Astrocyte (in vitro differentiated cells and primary cell): ENCODE results near the gene PLSCR1. TPM values are rescaled to one million over a fixed set of nuclear protein-coding genes. Genes with fewer than 3 reads are reported as not detected.
A peak's percentile ranks its signal among the peaks of the same experiment; 100 is the strongest.

Source experiments
- DNase-seq: peaks from one replicate; pipeline ENCODE4 v3.0.0-alpha.2; 2010; ENCODE audit warnings: low read depth
- FAIRE-seq: peaks from 2 replicates; lab custom pipeline; 2011; peaks lifted over from hg19 to GRCh38; lab: Jason Lieb, UNC
- H2AFZ ChIP-seq: 2 replicates; pipeline ENCODE4 v1.6.0; 2012; ENCODE audit warnings: low read depth, low read length, inconsistent platforms
- H3K27ac ChIP-seq: 2 replicates; pipeline ENCODE4 v1.5.1; 2011; ENCODE audit warnings: low read depth, low read length, inconsistent platforms
- H3K27me3 ChIP-seq: 2 replicates; pipeline ENCODE4 v1.6.0; 2011; ENCODE audit warnings: low read length, inconsistent platforms; ENCODE audit not compliant: insufficient read depth
- H3K36me3 ChIP-seq: 2 replicates; pipeline ENCODE4 v1.5.1; 2011; ENCODE audit warnings: low read length, inconsistent platforms; ENCODE audit not compliant: insufficient read depth
- H3K4me1 ChIP-seq: 2 replicates; pipeline ENCODE4 v1.5.1; 2011; ENCODE audit warnings: low read length, inconsistent platforms; ENCODE audit not compliant: insufficient read depth
- H3K4me2 ChIP-seq: 2 replicates; pipeline ENCODE4 v1.6.0; 2012; ENCODE audit warnings: low read length, inconsistent platforms
- H3K4me3 ChIP-seq: 2 replicates; pipeline ENCODE4 v1.5.1; 2011; ENCODE audit warnings: low read depth, mild to moderate bottlenecking, low read length, inconsistent platforms; ENCODE audit not compliant: insufficient read depth
- H3K79me2 ChIP-seq: 2 replicates; pipeline ENCODE4 v1.6.0; 2012; ENCODE audit warnings: mild to moderate bottlenecking, low read length, inconsistent platforms; ENCODE audit not compliant: insufficient read depth
- H3K9ac ChIP-seq: 2 replicates; pipeline ENCODE4 v1.6.0; 2012; ENCODE audit warnings: mild to moderate bottlenecking, low read length, inconsistent platforms
- H3K9me3 ChIP-seq: 2 replicates; pipeline ENCODE4 v1.5.1; 2012; ENCODE audit warnings: low read depth, mild to moderate bottlenecking, low read length, inconsistent platforms; ENCODE audit not compliant: insufficient read depth
- H4K20me1 ChIP-seq: 2 replicates; pipeline ENCODE4 v1.6.0; 2012; ENCODE audit warnings: low read length, inconsistent platforms; ENCODE audit not compliant: insufficient read depth
- H3K27ac Mint-ChIP-seq: one replicate; pipeline ENCODE4 v1.8.0; 2021; ENCODE audit warnings: mild to moderate bottlenecking, mixed read lengths; ENCODE audit not compliant: unreplicated experiment
- H3K27me3 Mint-ChIP-seq: one replicate; pipeline ENCODE4 v1.8.0; 2021; ENCODE audit warnings: low read depth, mixed read lengths; ENCODE audit not compliant: unreplicated experiment
- H3K36me3 Mint-ChIP-seq: one replicate; pipeline ENCODE4 v1.8.0; 2021; ENCODE audit warnings: low read depth, mixed read lengths; ENCODE audit not compliant: unreplicated experiment
- H3K4me1 Mint-ChIP-seq: one replicate; pipeline ENCODE4 v1.8.0; 2021; ENCODE audit warnings: low read depth, mixed read lengths; ENCODE audit not compliant: unreplicated experiment
- H3K4me3 Mint-ChIP-seq: one replicate; pipeline ENCODE4 v1.8.0; 2021; ENCODE audit warnings: mild to moderate bottlenecking, moderate library complexity, mixed read lengths; ENCODE audit not compliant: unreplicated experiment
- H3K9me3 Mint-ChIP-seq: one replicate; pipeline ENCODE4 v1.8.0; 2021; ENCODE audit warnings: mild to moderate bottlenecking, mixed read lengths; ENCODE audit not compliant: unreplicated experiment
- CTCF ChIP-seq: IDR thresholded peaks from 2 replicates; pipeline ENCODE4 v1.5.1; 2011; ENCODE audit warnings: low read depth, mild to moderate bottlenecking, inconsistent platforms, low read length, moderate library complexity; ENCODE audit not compliant: insufficient read depth
- EZH2 ChIP-seq: IDR thresholded peaks from 2 replicates; pipeline ENCODE4 v1.6.1; 2012; ENCODE audit warnings: mild to moderate bottlenecking, low read length, inconsistent platforms; ENCODE audit not compliant: insufficient read depth
- total RNA-seq: library from RNA; stranded (reverse); gene quantifications from 2 replicates; pipeline ENCODE4 v1.2.1, GENCODE V29; 2021

Gene PLSCR1
- total RNA-seq, 1 donor from 2014 or later, result 178 TPM

- Mint-ChIP-seq H3K27ac (peak overlapping the region; percentile 96), H3K9me3 (no peaks in the 10 kb centered on the region), H3K36me3 (peaks cover 7% of the 10 kb centered on the region), H3K4me1 (peaks cover 13% of the 10 kb centered on the region), H3K27me3 (no peaks in the 10 kb centered on the region), H3K4me3 (peak overlapping the region; percentile 94)
- H3K9ac ChIP-seq, result peak overlapping the region; percentile 94
- H2AFZ ChIP-seq, result peak overlapping the region; percentile 93
- no peaks in the 10 kb centered on the region for H3K27me3 ChIP-seq
- TF ChIP-seq CTCF (no peak), EZH2 (no peak)
- H3K4me1 ChIP-seq, result peaks cover 10% of the 10 kb centered on the region
- DNase-seq (no peak), FAIRE-seq (no peak)
- H3K4me3 ChIP-seq, result peak overlapping the region; percentile 88
- peak overlapping the region; percentile 88 for H3K27ac ChIP-seq
- peaks cover 23% of the 10 kb centered on the region for H3K79me2 ChIP-seq
- H3K4me2 ChIP-seq, result peak overlapping the region; percentile 90
- H3K36me3 ChIP-seq, result no peaks in the 10 kb centered on the region
- no peaks in the 10 kb centered on the region for H3K9me3 ChIP-seq
- H4K20me1 ChIP-seq, result peaks cover 3% of the 10 kb centered on the region
Measured at GRCh38 chr3:146544929-146545528, 622 bp upstream of the PLSCR1 start.

- Histone ChIP-seq H3K9me3 (no peaks in the 10 kb centered on the region), H3K27ac (peak overlapping the region; percentile 88), H3K27me3 (no peaks in the 10 kb centered on the region), H3K4me2 (peak overlapping the region; percentile 90), H4K20me1 (peaks cover 3% of the 10 kb centered on the region), H3K4me1 (peaks cover 10% of the 10 kb centered on the region), H3K79me2 (peaks cover 23% of the 10 kb centered on the region), H2AFZ (peak overlapping the region; percentile 93), H3K9ac (peak overlapping the region; percentile 94), H3K4me3 (peak overlapping the region; percentile 88), H3K36me3 (no peaks in the 10 kb centered on the region)
- peak overlapping the region; percentile 96 for H3K27ac Mint-ChIP-seq
- DNase-seq (peak; percentile 26), FAIRE-seq (no peak)
- H3K4me1 Mint-ChIP-seq, result peaks cover 15% of the 10 kb centered on the region
- no peaks in the 10 kb centered on the region for H3K27me3 Mint-ChIP-seq
- H3K36me3 Mint-ChIP-seq, result peaks cover 7% of the 10 kb centered on the region
- peak overlapping the region; percentile 94 for H3K4me3 Mint-ChIP-seq
- TF ChIP-seq EZH2, result no peak
- TF ChIP-seq CTCF, result no peak
- no peaks in the 10 kb centered on the region for H3K9me3 Mint-ChIP-seq
Measured at GRCh38 chr3:146543461-146544001, 876 bp downstream of the PLSCR1 start.

GRCh38 chr3:146542978-146543377, 1.4 kb downstream of the PLSCR1 start:
- Histone ChIP-seq H3K4me2 (peak overlapping the region; percentile 90), H3K4me3 (peak overlapping the region; percentile 88), H3K27me3 (no peaks in the 10 kb centered on the region), H3K27ac (no peak overlapping the region), H2AFZ (no peak overlapping the region), H3K79me2 (peaks cover 23% of the 10 kb centered on the region), H3K9ac (peak overlapping the region; percentile 94), H4K20me1 (peaks cover 3% of the 10 kb centered on the region), H3K36me3 (no peaks in the 10 kb centered on the region), H3K9me3 (no peaks in the 10 kb centered on the region), H3K4me1 (peaks cover 10% of the 10 kb centered on the region)
- no peak for FAIRE-seq
- no peak for TF ChIP-seq EZH2
- no peak for TF ChIP-seq CTCF
- H3K9me3 Mint-ChIP-seq, result no peaks in the 10 kb centered on the region
- no peaks in the 10 kb centered on the region for H3K27me3 Mint-ChIP-seq
- peaks cover 15% of the 10 kb centered on the region for H3K4me1 Mint-ChIP-seq
- H3K36me3 Mint-ChIP-seq, result peaks cover 7% of the 10 kb centered on the region
- peak overlapping the region; percentile 96 for H3K27ac Mint-ChIP-seq
- H3K4me3 Mint-ChIP-seq, result peak overlapping the region; percentile 94
- DNase-seq, result no peak
